GM04504 (cell line): ENCODE results near the gene CST9.
"Not testable (repeated sequence)": the region's sequence is repeated elsewhere in the genome, so short reads cannot be mapped to it uniquely, and the experiment has no call there.

Experiments
- DNase-seq: peaks from one replicate; pipeline ENCODE4 v3.0.0-alpha.2; 2012; ENCODE audit warnings: low read depth

CST9 gene

GRCh38 chr20:23586735-23587525 lies 18.8 kb downstream of the CST9 start:
- DNase-seq, result no peak

DNA sequence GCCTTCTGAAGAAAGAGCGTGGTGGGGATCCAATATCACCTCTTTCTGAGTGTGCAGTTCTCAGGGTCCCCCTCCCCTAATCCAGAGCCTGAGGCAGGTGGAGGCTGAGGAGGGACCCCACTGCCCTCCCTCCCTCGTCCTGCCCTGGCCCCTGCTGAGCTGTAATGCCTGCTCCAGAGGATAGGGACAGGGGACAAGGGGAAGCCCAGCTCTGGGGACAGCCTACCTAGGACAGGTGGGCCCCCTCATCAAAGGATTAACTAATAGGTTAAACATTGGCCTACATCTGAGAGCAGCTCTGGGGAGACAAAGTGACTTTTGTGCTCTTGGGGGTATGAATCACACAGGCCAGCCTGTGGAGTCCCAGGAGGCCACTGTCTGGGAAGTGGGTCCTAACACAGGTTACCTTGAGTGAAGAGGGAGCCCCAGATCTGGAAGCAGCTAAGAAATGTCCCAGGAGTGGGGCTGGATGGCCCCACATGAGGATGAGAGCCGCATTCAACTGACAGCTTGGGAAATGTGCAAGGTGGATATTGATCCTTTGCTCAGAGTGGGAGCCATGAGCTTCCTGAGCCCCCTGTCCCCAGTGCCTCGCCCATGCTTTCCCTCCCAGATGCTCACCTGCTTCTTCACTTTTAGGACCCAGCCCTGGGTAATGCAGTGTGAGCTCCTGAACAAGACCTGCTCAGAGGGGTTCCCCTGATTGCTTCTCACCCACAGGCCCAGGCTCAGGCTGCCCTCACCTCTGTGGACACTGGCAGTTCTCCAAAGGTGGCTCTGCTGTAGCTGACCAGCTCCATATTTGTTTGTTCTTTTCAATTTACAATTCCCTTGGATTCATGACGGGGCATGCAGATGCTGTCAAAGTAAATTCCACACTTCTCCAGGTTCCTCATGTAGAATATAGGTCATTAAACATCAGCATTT lies 19.6 kb downstream of the CST9 start:
- no peak for DNase-seq

DNA sequence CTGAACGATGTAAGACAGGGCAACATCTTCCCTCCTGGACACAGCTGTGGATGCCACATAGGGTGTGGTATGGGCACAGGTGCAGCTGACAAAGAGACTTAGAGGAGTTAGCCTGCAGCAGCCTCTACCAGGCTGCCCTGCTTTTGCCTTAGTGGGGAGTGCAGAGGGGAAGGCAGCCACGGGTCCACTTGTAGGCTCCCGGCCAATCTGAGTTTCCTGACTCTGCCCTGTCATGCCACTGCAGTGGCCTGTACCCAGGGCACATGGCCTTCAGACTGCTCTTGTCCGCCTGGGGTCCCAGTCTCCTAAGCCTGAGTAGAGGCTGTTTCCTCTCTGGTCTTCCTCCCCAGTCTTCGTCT lies 20.3 kb downstream of the CST9 start:
- no peak for DNase-seq

DNA sequence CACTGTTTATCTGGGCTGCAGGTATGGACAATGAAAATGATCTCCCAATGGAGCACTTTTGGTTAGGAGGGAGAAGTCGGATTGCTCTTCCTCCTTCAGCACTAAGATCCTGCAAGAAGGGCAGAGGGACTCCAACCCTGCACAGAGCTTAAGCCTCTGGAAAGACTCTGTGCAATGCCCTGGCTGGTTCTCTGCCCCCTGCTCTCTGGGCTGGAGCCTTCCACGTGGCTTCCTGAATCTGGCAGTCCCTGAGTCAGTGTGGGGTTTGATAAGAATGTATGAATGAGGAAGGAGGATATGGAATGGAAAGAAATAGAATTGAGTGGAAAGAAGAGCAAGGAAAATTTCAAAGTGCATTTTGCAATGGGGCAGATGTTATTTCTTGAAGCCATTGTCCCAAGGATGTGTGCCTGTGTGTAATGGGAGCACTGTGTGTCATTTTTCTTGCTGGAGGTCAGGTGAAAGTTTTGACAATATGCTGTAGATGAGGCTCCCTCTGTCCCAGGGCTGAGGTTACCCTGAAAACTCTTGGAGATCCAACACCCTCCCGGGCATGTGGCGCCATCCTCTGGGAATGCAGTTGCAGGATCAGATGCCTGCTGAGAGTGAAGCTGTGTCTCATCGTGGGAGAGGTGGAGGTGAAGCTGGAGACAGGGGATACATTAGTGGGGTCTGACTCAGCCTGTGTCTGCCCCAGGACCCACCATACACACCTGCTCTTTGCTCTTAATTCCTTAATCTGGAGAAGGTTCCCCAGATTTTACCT lies 21.1 kb downstream of the CST9 start:
- no peak for DNase-seq

DNA sequence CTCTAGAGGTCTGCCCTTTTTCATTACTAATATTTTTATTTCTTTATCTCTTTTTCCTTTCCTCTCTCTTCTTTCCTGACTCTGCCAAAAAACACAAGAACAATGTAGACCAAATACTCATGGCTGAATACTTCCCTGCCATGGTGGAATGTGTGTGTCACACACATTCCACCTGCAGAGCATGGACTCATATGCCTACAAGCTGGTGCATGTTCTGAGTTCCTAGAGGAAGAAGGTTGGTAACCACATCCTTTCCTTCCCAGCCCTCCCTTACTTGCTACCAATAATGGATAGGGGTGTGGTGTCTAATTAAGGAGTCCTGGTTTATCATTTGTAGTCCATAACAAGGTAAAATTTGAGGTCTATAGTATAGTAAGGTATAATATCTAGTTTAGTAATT lies 22.2 kb downstream of the CST9 start:
- DNase-seq, result no peak

DNA sequence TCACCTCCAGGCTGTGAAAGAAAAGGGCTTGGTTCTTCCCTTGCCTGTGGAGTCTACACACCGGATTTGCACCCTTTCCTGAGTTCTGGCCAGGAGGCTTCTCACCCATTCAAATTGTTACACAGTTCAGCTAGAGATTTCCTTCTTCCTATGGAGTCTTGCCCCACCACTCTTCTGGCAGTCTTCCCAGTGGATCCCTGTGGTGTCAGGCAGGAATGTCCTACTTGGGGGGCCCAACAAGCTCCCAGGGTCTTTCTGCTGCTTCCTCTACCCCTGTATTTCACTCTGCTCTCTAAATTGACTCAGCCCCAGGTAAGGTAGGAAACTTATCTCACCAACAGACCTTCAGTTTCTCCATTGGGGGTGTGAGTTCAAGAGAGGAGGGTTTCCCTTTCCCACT lies 23.4 kb downstream of the CST9 start:
- no peak for DNase-seq

DNA sequence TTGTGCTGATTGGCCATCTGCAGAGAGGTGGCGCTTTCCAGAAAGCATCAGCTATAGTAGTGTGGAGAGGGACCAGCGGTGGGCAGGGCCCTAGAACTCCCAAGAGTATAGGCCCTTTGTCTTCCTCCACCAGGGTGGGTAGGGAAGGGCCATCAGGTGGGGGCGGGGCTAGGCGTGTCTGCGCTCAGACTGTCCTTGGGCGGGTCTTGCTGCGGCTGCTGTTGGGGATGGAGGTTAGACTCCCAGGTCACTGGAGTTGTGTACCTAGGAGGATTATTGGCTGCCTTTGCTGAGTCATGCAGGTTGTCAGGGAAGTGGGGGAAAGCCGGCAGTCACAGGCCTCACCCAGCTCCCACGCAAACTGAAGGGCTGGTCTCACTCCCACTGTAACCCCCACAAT lies 23.9 kb downstream of the CST9 start:
- DNase-seq, result not testable (repeated sequence)

DNA sequence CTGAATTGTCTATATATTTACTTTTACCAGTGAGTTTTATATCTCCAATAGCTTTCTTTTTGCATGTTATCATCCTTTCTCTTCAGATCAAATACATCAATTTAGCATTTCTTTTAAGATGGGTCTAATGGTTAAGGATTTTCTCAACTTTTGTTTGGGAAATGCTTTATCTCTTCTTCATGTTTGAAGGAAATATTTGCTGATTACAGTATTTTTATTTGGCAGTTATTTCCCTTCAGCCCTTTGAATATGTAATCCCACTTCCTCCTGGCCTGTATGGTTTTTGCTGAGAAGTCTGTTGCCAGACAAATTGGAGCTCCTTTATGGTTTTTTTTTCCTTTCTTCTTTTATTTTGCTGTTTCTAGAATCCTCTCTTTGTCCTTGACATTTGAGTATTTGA lies 30.7 kb downstream of the CST9 start:
- no peak for DNase-seq

- no peak for DNase-seq
These were observed 35.4 kb downstream of the CST9 start for GRCh38 chr20:23570178-23570760.

GRCh38 chr20:23569570-23569969 lies 36.1 kb downstream of the CST9 start:
- DNase-seq, result no peak

DNA sequence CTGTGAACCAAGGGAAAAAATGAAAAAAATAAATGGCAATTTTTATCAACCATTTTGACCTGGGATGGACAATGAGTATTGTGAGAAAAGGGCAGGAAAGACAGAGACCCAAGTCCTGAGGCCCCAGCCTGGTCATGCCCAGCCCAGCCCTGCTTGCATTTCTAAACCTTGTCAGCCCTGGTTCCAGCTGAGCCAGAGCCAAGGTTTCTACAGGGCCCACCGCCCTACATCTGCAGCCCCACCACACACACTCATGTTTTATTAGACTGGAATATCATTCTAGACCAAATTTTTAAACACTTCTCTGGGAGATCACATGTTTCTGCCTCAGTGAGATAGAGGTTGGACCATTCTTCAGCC lies 36.8 kb downstream of the CST9 start:
- no peak for DNase-seq

DNA sequence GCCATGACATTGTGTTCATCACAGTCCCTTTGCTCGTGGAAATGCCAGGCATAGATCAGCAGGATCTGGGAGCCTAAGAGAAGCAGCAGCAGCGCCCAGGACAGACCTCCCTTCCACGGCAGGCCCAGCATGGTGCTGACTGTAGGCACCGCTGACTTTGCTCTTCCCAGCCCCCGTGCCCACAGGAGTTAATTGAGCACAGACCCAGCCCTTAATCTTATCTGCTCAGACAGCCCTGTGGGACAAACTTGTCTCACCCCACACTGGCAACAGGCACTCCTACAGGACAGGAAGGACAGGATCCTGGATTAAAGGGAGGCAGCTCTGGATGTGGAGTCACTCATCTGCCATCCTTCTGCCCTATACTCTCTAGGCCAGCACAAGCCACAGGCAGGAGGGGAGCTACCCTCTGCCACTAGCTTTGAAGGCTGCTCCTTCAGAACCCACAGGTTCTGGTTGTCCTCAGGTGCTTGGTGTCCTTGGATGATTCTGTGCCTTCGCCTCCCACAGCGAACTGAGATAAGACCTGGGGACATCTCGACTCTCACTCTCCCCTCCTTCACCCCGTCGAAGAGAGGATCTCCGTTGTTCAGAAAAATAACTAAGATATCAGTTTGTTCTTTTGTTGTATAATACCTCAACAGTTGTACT lies 37.3 kb downstream of the CST9 start, which contains the start of gene CST9L:
TSS of gene CST9L (minus strand) at position 165 of the 651 bp plus-strand sequence. CDS start at position 131, 34 bp downstream.
- DNase-seq, result no peak

DNA sequence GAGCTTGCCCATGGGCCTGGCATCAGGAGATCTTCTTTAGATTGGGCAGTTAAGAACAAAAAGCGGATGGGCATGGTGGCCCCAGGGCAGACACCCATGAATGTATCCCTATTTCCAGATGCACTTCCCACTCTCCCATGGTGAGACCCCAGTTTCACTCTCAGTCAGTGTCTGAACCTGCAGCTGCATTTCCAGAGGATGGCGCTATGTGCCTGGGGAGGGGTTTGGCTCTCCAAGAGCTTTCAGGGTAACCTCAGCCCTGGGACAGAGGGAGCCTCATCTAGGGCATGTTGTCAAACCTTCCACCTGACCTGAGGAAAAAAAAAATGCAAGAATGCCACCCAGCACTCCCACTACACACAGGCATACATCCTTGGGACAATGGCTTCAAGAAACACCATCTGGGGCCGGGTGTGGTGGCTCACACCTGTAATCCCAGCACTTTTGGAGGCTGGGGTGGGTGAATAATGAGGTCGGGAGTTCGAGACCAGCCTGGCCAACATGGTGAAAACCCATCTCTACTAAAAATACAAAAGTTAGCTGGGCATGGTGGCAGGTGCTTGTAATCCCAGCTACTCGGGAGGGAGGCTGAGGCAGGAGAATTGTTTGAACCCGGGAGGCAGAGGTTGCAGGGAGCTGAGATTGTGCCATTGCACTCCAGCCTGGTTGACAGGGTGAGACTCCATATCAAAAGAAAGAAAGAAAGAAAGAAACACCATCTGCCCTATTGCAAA lies 39.4 kb downstream of the CST9 start:
- DNase-seq, result no peak

GRCh38 chr20:23565503-23566045 lies 40.1 kb downstream of the CST9 start:
- DNase-seq, result no peak

GRCh38 chr20:23564927-23565326 lies 40.8 kb downstream of the CST9 start:
- DNase-seq, result no peak

- no peak for DNase-seq
These were observed 42.9 kb downstream of the CST9 start for GRCh38 chr20:23562721-23563342.

DNA sequence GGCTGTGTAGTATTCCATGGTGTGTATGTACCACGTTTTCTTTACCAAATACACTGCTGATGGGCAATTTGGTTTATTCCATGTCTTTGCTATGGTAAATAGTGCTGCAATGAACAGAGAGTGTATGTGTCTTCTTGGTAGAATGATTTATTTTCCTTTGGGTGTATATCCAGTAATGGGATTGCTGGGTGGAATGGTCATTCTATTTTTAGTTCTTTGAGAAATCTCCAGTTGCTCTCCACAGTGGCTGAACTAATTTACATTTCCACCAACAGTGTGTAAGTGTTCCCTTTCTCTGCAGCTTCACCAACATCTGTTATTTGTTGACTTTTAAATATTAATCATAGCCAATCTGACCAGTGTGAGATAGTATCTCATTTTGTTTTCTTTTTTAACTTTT lies 51.3 kb downstream of the CST9 start:
- no peak for DNase-seq
